ENCODE data around the gene PRM3.

Gene PRM3

GRCh38 chr16:11272921-11273720, at the start of gene PRM3:
Gene PRM3 (minus strand): TSS chr16:11273629. CDS start chr16:11273595, 34 bp downstream.
- no peak for DNase-seq

- DNase-seq, result no peak
Measured at GRCh38 chr16:11322823-11323222, 49.4 kb upstream of the PRM3 start.

- DNase-seq, result no peak
Measured at GRCh38 chr16:11321662-11322061, 48.2 kb upstream of the PRM3 start.

GRCh38 chr16:11320170-11320569, 46.7 kb upstream of the PRM3 start:
- DNase-seq, result no peak

- DNase-seq, result no peak
Measured at GRCh38 chr16:11319529-11320146, 46.2 kb upstream of the PRM3 start.

- DNase-seq, result no peak
Measured at GRCh38 chr16:11318817-11319216, 45.4 kb upstream of the PRM3 start.

- DNase-seq, result no peak
Measured at GRCh38 chr16:11316331-11317015, 43.0 kb upstream of the PRM3 start.

- DNase-seq, result no peak
Measured at GRCh38 chr16:11315510-11315909, 42.1 kb upstream of the PRM3 start.

GRCh38 chr16:11314309-11314894, 41.0 kb upstream of the PRM3 start:
- DNase-seq, result no peak

- DNase-seq, result no peak
Measured at GRCh38 chr16:11313493-11314308, 40.3 kb upstream of the PRM3 start.

GRCh38 chr16:11312718-11313492, 39.5 kb upstream of the PRM3 start:
- DNase-seq, result no peak

- no peak for DNase-seq
Measured at GRCh38 chr16:11310997-11311561, 37.6 kb upstream of the PRM3 start.

GRCh38 chr16:11310634-11310977, 37.2 kb upstream of the PRM3 start:
- DNase-seq, result no peak

- DNase-seq, result no peak
Measured at GRCh38 chr16:11309895-11310633, 36.6 kb upstream of the PRM3 start.

- DNase-seq, result no peak
Measured at GRCh38 chr16:11308493-11309283, 35.3 kb upstream of the PRM3 start.

- DNase-seq, result no peak
Measured at GRCh38 chr16:11307639-11308492, 34.4 kb upstream of the PRM3 start.

- no peak for DNase-seq
Measured at GRCh38 chr16:11306997-11307638, 33.7 kb upstream of the PRM3 start.

GRCh38 chr16:11306381-11306780, 33.0 kb upstream of the PRM3 start:
- DNase-seq, result no peak

Data from NCI-H526 treated with DMSO at 0.1 percent for 48 hours (cell line).